Right atrium auricular region (tissue), 2 donors: ENCODE data around the gene CXCL6. TPM values are rescaled to one million over a fixed set of nuclear protein-coding genes. Genes with fewer than 3 reads are reported as not detected.

ENCODE experiments used
- DNase-seq: peaks from one replicate; pipeline ENCODE4 v3.0.0-alpha.2; 2019; ENCODE audit warnings: low spot score
- H3K27ac ChIP-seq, 2 donors: fragments of 200-600 bp; sonication (generic); 1 replicate in 1 of 2; 2 replicates in 1 of 2; pipeline ENCODE4 v1.5.1; 2016 to 2019
- H3K27me3 ChIP-seq, 2 donors: fragments of 200-600 bp; sonication (generic); one replicate each; pipeline versions ENCODE4 v1.5.1 to v1.6.0; 2017 to 2019
- H3K36me3 ChIP-seq: fragments of 200-600 bp; sonication (generic); one replicate; pipeline ENCODE4 v1.5.1; 2016
- H3K4me1 ChIP-seq, 2 donors: fragments of 200-600 bp; sonication (generic); one replicate each; pipeline versions ENCODE4 v1.5.1 to v1.6.0; 2017 to 2019
- H3K4me3 ChIP-seq, 2 donors: fragments of 200-600 bp; sonication (generic); 1 replicate in 1 of 2; 2 replicates in 1 of 2; pipeline ENCODE4 v1.5.1; 2017 to 2019; ENCODE audit warnings: mild to moderate bottlenecking in 1 of 2, moderate library complexity in 1 of 2
- H3K9me3 ChIP-seq, 2 donors: fragments of 200-600 bp; sonication (generic); one replicate each; pipeline ENCODE4 v1.5.1; 2019
- total RNA-seq, 2 donors: library from RNA; depleted of rRNA; stranded (reverse); fragments of >200 nt; gene quantifications; one replicate each; pipeline ENCODE4 v1.1.0, GENCODE V29; 2016
- TF ChIP-seq, protein P1 (sequence below), 2 donors: fragments of 200-600 bp; sonication (generic); IDR thresholded peaks; one replicate each; pipeline ENCODE4 v1.5.1; 2019; ENCODE audit warnings: antibody characterized with exemption in 2 of 2

CXCL6 gene
- total RNA-seq, 2 donors from 2014 or later, result 0.44 to 2.4 TPM

DNA sequence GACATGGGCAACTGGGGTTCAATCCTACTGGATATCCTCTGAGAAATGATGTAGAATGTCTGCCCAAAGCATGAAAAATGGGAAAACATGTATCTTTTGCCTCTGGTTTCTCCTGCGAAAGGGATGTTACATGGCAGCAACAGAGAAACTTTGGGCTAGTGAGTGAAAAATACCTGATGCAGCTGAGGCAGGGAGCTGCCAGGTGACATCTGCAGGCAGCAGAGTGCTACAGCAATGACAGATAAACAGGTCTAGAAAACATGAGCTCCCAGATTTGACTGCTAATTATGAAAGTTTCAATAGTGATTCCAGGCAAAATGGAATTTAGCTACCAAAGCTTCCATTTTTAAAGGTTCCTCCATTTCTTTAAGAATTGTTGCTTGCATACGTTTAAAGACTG, 27.9 kb downstream of the CXCL6 start:
- Histone ChIP-seq H3K9me3 (no peaks in the 10 kb centered on the region), H3K27ac (no peak overlapping the region), H3K27me3 (no peaks in the 10 kb centered on the region), H3K4me3 (no peak overlapping the region), H3K36me3 (no peaks in the 10 kb centered on the region), H3K4me1 (peaks cover 0 to 10% of the 10 kb centered on the region in 2 donors)
- no peak for DNase-seq
- TF ChIP-seq, protein P1, sequence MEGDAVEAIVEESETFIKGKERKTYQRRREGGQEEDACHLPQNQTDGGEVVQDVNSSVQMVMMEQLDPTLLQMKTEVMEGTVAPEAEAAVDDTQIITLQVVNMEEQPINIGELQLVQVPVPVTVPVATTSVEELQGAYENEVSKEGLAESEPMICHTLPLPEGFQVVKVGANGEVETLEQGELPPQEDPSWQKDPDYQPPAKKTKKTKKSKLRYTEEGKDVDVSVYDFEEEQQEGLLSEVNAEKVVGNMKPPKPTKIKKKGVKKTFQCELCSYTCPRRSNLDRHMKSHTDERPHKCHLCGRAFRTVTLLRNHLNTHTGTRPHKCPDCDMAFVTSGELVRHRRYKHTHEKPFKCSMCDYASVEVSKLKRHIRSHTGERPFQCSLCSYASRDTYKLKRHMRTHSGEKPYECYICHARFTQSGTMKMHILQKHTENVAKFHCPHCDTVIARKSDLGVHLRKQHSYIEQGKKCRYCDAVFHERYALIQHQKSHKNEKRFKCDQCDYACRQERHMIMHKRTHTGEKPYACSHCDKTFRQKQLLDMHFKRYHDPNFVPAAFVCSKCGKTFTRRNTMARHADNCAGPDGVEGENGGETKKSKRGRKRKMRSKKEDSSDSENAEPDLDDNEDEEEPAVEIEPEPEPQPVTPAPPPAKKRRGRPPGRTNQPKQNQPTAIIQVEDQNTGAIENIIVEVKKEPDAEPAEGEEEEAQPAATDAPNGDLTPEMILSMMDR (IDR thresholded peaks at IDR 0.05), result no peak

DNA sequence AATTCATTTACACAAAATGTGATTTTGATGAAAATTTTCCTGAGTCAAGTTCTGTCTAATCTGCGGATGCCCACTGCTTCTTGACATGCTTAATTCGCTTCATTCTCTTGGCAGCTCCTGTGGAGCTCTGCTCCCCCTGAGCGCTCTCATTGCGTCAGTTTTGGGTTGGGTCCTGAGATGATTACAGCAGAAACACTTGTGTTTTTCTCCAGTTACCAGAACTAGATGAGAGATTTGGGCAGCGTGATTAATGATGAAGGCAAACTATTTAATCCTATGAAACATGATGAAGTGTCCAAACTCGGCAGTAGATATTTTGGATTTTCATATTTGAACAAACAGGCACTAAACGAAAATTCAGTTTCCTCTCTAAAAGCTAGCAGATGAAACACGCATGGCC, 28.5 kb downstream of the CXCL6 start:
- H3K4me1 ChIP-seq, result peaks cover 0 to 16% of the 10 kb centered on the region in 2 donors
- no peaks in the 10 kb centered on the region for H3K9me3 ChIP-seq
- no peaks in the 10 kb centered on the region for H3K36me3 ChIP-seq
- DNase-seq, result no peak
- H3K27ac ChIP-seq, result no peak overlapping the region
- no peak overlapping the region for H3K4me3 ChIP-seq
- TF ChIP-seq, protein P1 (IDR thresholded peaks at IDR 0.05), result no peak
- H3K27me3 ChIP-seq, result no peaks in the 10 kb centered on the region

DNA sequence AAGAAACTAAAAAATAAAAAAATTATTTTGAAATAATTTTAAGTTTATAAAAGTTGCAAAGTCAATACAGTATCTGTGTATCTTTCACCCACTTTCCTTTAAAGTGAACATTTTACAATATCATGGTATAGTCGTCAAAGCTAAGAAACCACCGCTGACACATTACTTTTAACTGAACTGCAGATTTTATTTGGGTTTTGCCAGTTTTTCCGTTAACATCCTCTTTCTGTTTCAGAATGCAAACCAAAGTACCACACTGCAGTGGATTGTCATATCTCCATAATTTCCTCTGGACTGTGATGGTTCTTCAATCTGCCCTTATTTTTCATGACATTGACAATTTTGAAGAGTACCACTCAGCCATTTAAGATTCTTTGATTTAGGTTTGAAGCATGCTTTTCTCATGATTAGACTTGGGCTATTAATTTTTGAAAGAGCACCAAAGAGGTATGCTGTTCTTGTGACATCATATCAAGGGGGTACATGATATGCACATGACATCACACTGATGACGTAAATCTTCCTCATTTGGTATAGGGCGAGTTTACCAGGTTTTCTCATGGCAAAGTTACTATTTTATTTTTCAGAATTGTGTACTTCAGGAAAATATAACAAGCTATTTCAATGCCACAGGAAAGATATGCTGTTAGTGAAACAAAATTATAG, 29.1 kb downstream of the CXCL6 start:
- H3K36me3 ChIP-seq, result no peaks in the 10 kb centered on the region
- no peak overlapping the region for H3K27ac ChIP-seq

DNA sequence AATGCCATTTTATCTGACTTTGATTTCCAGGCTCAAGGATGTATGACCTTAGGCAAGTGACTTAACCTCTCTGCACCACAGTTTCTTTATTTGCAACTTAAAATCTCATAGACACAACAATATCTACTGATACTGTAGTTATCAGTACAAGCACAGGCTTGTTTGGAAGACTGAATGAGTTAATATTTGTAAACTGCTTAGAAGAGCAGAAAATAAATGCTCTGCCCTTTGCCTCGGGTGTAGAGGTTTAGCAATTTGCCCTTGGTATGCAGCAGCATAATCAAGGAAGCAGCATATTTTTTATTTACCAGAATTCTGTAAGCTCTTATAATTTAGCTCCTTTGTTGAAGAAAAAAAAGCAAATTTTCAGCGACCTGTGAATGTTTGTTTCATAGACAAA, 29.8 kb downstream of the CXCL6 start:
- no peaks in the 10 kb centered on the region for H3K36me3 ChIP-seq
- TF ChIP-seq, protein P1 (IDR thresholded peaks at IDR 0.05), result no peak
- H3K27ac ChIP-seq, result no peak overlapping the region
- DNase-seq, result no peak
- no peaks in the 10 kb centered on the region for H3K9me3 ChIP-seq
- peaks cover 0 to 20% of the 10 kb centered on the region in 2 donors for H3K4me1 ChIP-seq
- H3K27me3 ChIP-seq, result no peaks in the 10 kb centered on the region
- H3K4me3 ChIP-seq, result no peak overlapping the region

More for the DNA sequence above, 29.1 kb downstream of the CXCL6 start:
- Histone ChIP-seq H3K9me3 (no peaks in the 10 kb centered on the region), H3K27me3 (no peaks in the 10 kb centered on the region), H3K4me3 (no peak overlapping the region), H3K4me1 (peaks cover 0 to 20% of the 10 kb centered on the region in 2 donors)
- TF ChIP-seq, protein P1 (IDR thresholded peaks at IDR 0.05), result no peak
- no peak for DNase-seq

DNA sequence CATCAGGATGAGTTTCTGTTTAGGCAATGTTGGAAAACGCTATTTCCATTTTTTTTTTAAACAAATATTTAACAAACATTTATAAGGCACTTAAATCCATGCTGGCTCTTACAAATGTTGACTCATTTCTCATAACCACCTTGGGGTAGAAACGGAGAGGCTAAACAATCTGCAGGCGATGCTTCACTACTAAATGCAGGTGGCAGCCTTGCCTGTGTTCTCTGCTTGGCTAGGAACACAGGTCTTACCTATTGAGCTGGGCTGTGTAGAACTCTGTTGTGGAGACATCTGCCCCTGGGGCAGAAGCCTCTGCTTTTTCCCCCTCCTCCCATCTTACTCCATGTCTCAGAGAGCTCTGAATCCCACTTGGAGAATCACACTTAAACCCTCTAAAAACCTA, 31.3 kb downstream of the CXCL6 start:
- TF ChIP-seq, protein P1 (IDR thresholded peaks at IDR 0.05), result no peak
- Histone ChIP-seq H3K36me3 (no peaks in the 10 kb centered on the region), H3K4me3 (no peak overlapping the region), H3K27ac (no peak overlapping the region), H3K9me3 (no peaks in the 10 kb centered on the region), H3K27me3 (no peaks in the 10 kb centered on the region), H3K4me1 (peaks cover 0 to 20% of the 10 kb centered on the region in 2 donors)
- no peak for DNase-seq
